GM12873 (cell line): ENCODE measurements around the gene OXNAD1.

ENCODE experiments used
- TF ChIP-seq, protein P1 (sequence below): IDR thresholded peaks from 2 replicates; pipeline ENCODE4 v1.5.1; 2012; ENCODE audit warnings: low read depth, mild to moderate bottlenecking, moderate library complexity, low read length, control low read depth; ENCODE audit not compliant: insufficient read depth; ENCODE audit errors: missing control alignments

OXNAD1 gene

DNA sequence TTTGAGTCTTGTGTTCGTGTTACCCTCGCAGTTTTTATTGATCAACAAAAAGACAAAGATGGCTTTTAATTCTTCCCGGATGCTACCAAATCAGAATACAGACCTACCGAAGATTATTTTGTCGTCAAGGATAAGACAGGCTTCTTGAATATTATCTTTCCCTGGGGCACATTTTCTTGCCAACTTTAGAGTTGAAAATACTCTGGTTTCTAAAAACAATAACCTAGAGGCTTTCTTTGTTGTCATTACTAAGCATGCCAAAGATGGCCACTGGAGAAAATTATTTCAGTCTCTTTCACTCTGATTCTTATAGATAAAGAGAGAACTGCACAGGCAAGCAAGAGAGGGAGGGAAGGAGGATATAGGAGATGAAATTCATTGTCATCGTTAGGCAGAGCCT, 33.9 kb downstream of the OXNAD1 start:
- TF ChIP-seq, protein P1, sequence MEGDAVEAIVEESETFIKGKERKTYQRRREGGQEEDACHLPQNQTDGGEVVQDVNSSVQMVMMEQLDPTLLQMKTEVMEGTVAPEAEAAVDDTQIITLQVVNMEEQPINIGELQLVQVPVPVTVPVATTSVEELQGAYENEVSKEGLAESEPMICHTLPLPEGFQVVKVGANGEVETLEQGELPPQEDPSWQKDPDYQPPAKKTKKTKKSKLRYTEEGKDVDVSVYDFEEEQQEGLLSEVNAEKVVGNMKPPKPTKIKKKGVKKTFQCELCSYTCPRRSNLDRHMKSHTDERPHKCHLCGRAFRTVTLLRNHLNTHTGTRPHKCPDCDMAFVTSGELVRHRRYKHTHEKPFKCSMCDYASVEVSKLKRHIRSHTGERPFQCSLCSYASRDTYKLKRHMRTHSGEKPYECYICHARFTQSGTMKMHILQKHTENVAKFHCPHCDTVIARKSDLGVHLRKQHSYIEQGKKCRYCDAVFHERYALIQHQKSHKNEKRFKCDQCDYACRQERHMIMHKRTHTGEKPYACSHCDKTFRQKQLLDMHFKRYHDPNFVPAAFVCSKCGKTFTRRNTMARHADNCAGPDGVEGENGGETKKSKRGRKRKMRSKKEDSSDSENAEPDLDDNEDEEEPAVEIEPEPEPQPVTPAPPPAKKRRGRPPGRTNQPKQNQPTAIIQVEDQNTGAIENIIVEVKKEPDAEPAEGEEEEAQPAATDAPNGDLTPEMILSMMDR = no peak

DNA sequence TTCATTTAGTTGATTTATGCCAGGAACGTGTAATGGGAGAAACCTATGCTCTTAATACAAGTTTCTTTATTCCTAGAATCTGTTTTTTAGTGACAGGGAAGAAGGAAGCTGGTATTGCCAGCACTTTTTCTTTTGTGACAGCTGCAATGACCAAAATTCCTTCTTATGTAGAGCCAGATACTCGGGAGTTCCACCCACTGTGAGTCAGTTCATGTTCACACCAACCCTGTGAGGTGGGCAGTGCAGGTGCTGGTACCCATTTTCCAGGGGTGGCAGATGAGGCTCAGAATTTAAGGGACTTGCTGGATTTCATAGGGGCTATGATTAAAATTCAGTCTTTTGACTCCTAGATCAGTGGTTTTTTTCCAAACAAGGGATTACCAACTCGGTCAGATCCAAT, 34.7 kb downstream of the OXNAD1 start:
- TF ChIP-seq, protein P1 = no peak

DNA sequence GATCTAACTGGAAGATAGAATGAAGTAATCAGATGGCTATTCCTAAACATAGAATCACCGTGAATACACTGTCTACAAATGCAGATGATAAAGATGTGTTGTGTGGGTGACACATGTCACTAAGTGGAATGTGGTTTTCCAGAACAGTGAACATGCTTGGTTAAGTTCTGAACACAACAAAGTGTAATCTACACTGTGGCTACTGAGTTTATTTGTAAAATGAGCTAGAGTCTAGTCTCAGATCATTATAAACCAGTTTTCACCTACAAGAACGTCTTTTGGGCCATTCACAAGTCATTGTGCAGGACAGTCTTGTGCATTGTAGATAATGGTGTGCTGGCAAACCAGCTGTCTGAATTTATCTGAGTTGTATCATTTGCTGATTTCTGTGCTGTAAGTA, 35.3 kb downstream of the OXNAD1 start:
- TF ChIP-seq, protein P1 = no peak

DNA sequence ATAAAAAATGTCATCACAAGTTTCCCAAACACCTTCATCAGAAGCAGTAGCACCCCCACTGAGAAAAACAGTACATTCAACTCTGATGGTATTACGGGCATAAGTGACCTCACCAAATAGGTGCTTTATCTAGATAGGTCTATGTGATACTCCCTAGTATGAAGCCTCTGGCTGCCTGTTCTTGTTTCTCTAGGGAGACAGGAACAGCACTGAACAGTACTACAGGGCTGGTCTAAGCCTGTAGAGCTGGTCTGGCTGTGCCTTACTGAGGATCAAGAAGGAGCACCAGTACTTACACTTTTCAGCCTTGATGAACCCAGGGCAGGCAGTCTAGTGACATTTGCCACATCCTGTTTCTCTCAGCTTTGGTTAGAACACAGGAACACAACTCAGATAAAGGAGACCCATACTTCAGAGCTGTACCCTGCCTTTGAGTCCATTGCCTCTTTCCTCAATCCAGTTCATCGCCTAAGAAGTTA, 35.9 kb downstream of the OXNAD1 start:
- TF ChIP-seq, protein P1 = no peak

DNA sequence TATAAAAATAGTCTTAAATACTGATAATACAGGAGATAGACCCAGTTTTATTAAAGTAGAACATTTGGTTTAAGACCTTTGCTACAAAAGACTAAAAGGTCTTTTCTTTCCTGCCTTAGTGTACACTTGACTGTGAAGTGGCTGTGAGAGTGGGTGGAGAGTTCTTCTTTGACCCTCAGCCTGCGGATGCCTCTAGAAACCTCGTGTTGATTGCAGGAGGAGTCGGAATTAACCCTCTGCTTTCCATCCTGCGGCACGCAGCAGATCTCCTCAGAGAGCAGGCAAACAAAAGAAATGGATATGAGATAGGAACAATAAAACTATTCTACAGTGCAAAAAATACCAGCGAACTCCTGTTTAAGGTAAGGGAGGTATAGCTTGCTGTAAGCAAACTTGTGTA, 36.5 kb downstream of the OXNAD1 start:
- TF ChIP-seq, protein P1 = no peak

DNA sequence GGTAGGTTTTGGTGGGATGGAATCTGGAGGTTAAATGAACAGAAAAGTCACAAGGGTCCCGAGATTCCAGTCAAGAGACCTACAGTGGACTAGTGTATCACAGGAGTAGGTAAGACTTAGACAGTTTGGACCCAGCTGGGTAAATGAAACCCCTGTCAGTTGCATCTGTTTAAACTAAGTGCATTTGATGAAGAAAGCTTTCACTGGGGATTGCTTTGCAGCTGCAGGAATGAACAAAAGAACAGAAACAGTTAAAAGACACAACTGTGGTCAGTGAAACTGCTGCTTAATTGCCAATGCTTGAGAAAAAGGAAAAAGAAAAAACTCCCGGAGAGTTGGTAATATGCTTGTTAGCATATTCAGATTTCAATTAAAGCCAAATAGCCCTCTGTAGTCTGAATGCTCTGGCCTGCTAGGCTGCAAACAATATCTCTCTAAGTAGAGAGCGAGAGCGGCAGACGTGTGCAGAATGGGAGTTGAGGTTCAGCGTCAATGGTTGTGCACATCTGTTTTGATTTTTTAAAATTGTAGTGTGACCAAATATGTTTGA, 37.1 kb downstream of the OXNAD1 start:
- TF ChIP-seq, protein P1 = no peak

DNA sequence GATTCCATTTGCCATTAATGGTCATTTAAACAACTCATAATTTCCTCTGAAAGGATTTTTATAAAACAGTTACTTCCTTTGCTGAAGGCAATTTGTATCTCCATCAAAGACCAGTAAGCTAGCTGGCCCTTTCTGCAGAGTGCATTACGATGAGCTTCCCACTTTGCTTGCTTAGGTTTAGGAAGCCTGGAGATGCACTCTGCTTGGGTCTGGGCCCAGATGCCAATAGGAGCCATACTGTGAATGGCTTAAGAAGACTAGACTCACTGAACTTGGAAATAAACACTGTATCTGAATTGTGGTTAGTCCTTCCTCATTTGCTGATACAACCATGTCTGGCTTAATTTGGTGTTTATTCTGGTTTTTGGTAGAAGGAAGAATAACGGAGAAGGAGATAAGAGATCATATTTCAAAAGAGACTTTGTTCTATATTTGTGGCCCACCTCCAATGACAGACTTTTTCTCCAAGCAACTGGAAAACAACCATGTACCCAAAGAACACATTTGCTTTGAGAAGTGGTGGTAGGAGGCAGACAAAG, 38.1 kb downstream of the OXNAD1 start:
- TF ChIP-seq, protein P1 = no peak
